Pancreas (tissue), 10 donors: ENCODE results near the gene PRM2. TPM values are rescaled to one million over a fixed set of nuclear protein-coding genes. Genes with fewer than 3 reads are reported as not detected.

Source experiments
- ATAC-seq, 4 donors: fragments of 200-7000 bp; cut with Tn5 transposase; one replicate each; pipeline versions ENCODE4 v1.8.0 to v1.9.1; 2020; ENCODE audit warnings: mild to moderate bottlenecking in 4 of 4, moderate library complexity in 4 of 4
- DNase-seq, 6 donors: peaks; one replicate each; pipeline ENCODE4 v3.0.0-alpha.2; 2020
- FAIRE-seq: peaks from 2 replicates; lab custom pipeline; 2012; peaks lifted over from hg19 to GRCh38; lab: Jason Lieb, UNC
- H3K27ac ChIP-seq, 4 donors: fragments of 200-600 bp; sonication (generic); 1 replicate in 3 of 4; 2 replicates in 1 of 4; pipeline versions ENCODE4 v1.5.0 to v1.8.0; 2020
- H3K27me3 ChIP-seq, 4 donors: fragments of 200-600 bp; one replicate each; pipeline ENCODE4 v1.8.0; 2021
- H3K36me3 ChIP-seq, 3 donors: fragments of 200-600 bp; sonication (generic) in 1 of 3; one replicate each; pipeline versions ENCODE4 v1.5.0 to v1.8.0; 2020 to 2021
- H3K4me1 ChIP-seq, 3 donors: fragments of 200-600 bp; one replicate each; pipeline ENCODE4 v1.8.0; 2021
- H3K4me3 ChIP-seq, 4 donors: fragments of 200-600 bp; sonication (generic) in 2 of 4; one replicate each; pipeline versions ENCODE4 v1.5.0 to v1.8.0; 2020 to 2021
- H3K9me3 ChIP-seq, 4 donors: fragments of 200-600 bp; one replicate each; pipeline ENCODE4 v1.8.0; 2021
- CTCF ChIP-seq, 4 donors: fragments of 200-600 bp; sonication (generic) in 3 of 4; IDR thresholded peaks; one replicate each; pipeline versions ENCODE4 v1.5.0 to v1.8.0; 2021; ENCODE audit warnings: antibody characterized with exemption in 4 of 4
- WGBS, 2 donors: extraction: QIAGEN DNeasy Blood & Tissue Kit; methylation state at CpG; one replicate each; pipeline ENCODE4 v1.1.7; 2013; 5-methylcytosine and 5-hydroxymethylcytosine counted together
- intact Hi-C, 3 donors: fragments of 100-400 bp; cut with DNase I; formaldehyde crosslinking; loops; one replicate each; pipeline versions ENCODE4 v1.11.1 to v1.14.2; 2022
- polyA plus RNA-seq, 2 donors: library from polyadenylated mRNA; stranded (reverse); fragments of 200-250 nt; gene quantifications; one replicate each; pipeline ENCODE4 v1.2.3, GENCODE V29; 2013
- total RNA-seq, 6 donors: library from RNA; stranded (reverse); fragmentation: NEBNext Ultra II Directional in 4 of 6; extraction: Animal tissue kit (Norgen Biotek cat#: 25700) in 4 of 6; gene quantifications; one replicate each; pipeline versions ENCODE4 v1.2.1 to v1.2.4, GENCODE V29; 2021 to 2023
- donor health status: healthy with polysubstance abuse.
- donor health status: DM: no; HTN: no; CAD: no; lungs with moderate emphysema.
- donor health status: DM: no; HTN: no; CAD: no.
- donor health status: control.
- donor health status: control.
- donor health status: Bipolar disorder and iron deficiency.
- donor health status: DM: yes; HTN: yes; CAD: no.
- donor health status: DM: no; HTN: no; CAD: no.
- donor health status: DM: no; HTN: no; CAD: no.
- donor health status: DM: yes; HTN: yes; CAD: no.

Gene PRM2
- total and polyA plus RNA-seq, 8 donors: not detected

GRCh38 chr16:11273721-11274324, 2.5 kb downstream of the PRM2 start:
- TF ChIP-seq CTCF (IDR thresholded peaks at IDR 0.05): no peak
- FAIRE-seq (no peak), ATAC-seq (no peak), DNase-seq (no peak)
- no peaks in the 10 kb centered on the region for H3K4me1 ChIP-seq
- H3K27ac ChIP-seq: no peak overlapping the region
- H3K9me3 ChIP-seq: no peaks in the 10 kb centered on the region
- no peaks in the 10 kb centered on the region for H3K27me3 ChIP-seq
- no peaks in the 10 kb centered on the region for H3K36me3 ChIP-seq
- no peak overlapping the region for H3K4me3 ChIP-seq
- WGBS, 2 donors: 68 to 74% methylated on average over 3 of the region's 3 CpGs
- intact Hi-C loops: no loop called here

- intact Hi-C loops: no loop called here
- WGBS, 2 donors: 75 to 84% methylated on average over 30 of the region's 30 CpGs
- Histone ChIP-seq H3K27me3 (no peaks in the 10 kb centered on the region), H3K4me3 (no peak within 1 kb of the TSS), H3K4me1 (no peaks in the 10 kb centered on the region), H3K36me3 (no peaks in the 10 kb centered on the region), H3K9me3 (no peaks in the 10 kb centered on the region), H3K27ac (no peak within 1 kb of the TSS)
- no peak for TF ChIP-seq CTCF (IDR thresholded peaks at IDR 0.05)
- FAIRE-seq: no peak
- DNase-seq: no peak
- no peak for ATAC-seq
These were observed 3.2 kb downstream of the PRM2 start, which contains the start of gene PRM3 for GRCh38 chr16:11272921-11273720. TSS of gene PRM3 (minus strand) at chr16:11273629. CDS start at chr16:11273595, 34 bp downstream.

- DNase-seq (no peak), ATAC-seq (no peak), FAIRE-seq (no peak)
- H3K27me3 ChIP-seq: no peaks in the 10 kb centered on the region
- intact Hi-C loops: no loop called here
- 75 to 78% methylated on average over 6 of the region's 6 CpGs for WGBS, 2 donors
- H3K4me3 ChIP-seq: no peak overlapping the region
- no peaks in the 10 kb centered on the region for H3K4me1 ChIP-seq
- no peaks in the 10 kb centered on the region for H3K9me3 ChIP-seq
- H3K36me3 ChIP-seq: no peaks in the 10 kb centered on the region
- TF ChIP-seq CTCF (IDR thresholded peaks at IDR 0.05): no peak
- H3K27ac ChIP-seq: no peak overlapping the region
These were observed 3.8 kb downstream of the PRM2 start for GRCh38 chr16:11272484-11272883.

GRCh38 chr16:11271610-11272009, 4.7 kb downstream of the PRM2 start:
- ATAC-seq (no peak), FAIRE-seq (no peak), DNase-seq (no peak)
- H3K36me3 ChIP-seq: no peaks in the 10 kb centered on the region
- WGBS, 2 donors: 86 to 93% methylated on average over 10 of the region's 10 CpGs
- intact Hi-C loops: no loop called here
- no peak overlapping the region for H3K4me3 ChIP-seq
- H3K4me1 ChIP-seq: no peaks in the 10 kb centered on the region
- H3K27ac ChIP-seq: no peak overlapping the region
- no peak for TF ChIP-seq CTCF (IDR thresholded peaks at IDR 0.05)
- no peaks in the 10 kb centered on the region for H3K9me3 ChIP-seq
- no peaks in the 10 kb centered on the region for H3K27me3 ChIP-seq
